A673 (cell line): ENCODE measurements around the gene BARHL1. TPM values are rescaled to one million over a fixed set of nuclear protein-coding genes. Genes with fewer than 3 reads are reported as not detected.

Experiments used
- BruUV-seq: library from RNA; stranded (reverse); fragments of 400-500 nt; replicated peaks from 2 replicates; lab custom pipeline; 2021; lab: Mats Ljungman, UMichigan
- CTCF ChIA-PET: fragments of 300-600 bp; sonication (Branson Sonifier 250); formaldehyde crosslinking; loops from one replicate; lab custom pipeline; 2022; ENCODE audit warnings: antibody characterized with exemption; lab: Charles Lee
- POLR2A ChIA-PET: fragments of 300-600 bp; sonication (Branson Sonifier 250); formaldehyde crosslinking; loops from one replicate; lab custom pipeline; 2022; ENCODE audit warnings: antibody characterized with exemption; ENCODE audit not compliant: low non-redundant PET; lab: Charles Lee
- DNase-seq: peaks from one replicate; pipeline ENCODE4 v3.0.0-alpha.2; 2015; ENCODE audit warnings: low spot score
- H3K27ac ChIP-seq: fragments of 200-600 bp; sonication (generic); 2 replicates; pipeline ENCODE4 v1.5.1; 2016; ENCODE audit warnings: mixed run types, low read depth, mild to moderate bottlenecking, mixed read lengths, antibody characterized with exemption, low read length; ENCODE audit not compliant: poor library complexity, severe bottlenecking
- H3K27me3 ChIP-seq: fragments of 200-600 bp; sonication (generic); replicated peaks from 2 replicates; pipeline ENCODE4 v1.6.1; 2017; ENCODE audit warnings: mixed run types, low read depth, mild to moderate bottlenecking, mixed read lengths, antibody characterized with exemption, low read length; ENCODE audit not compliant: insufficient read depth, poor library complexity
- H3K36me3 ChIP-seq: fragments of 200-600 bp; sonication (generic); 2 replicates; pipeline ENCODE4 v1.6.1; 2016; ENCODE audit warnings: mixed run types, mild to moderate bottlenecking, mixed read lengths, antibody characterized with exemption, low read length; ENCODE audit not compliant: insufficient read depth, poor library complexity, severe bottlenecking
- H3K4me1 ChIP-seq: fragments of 200-600 bp; sonication (generic); 2 replicates; pipeline ENCODE4 v1.6.1; 2017; ENCODE audit warnings: mixed run types, mild to moderate bottlenecking, mixed read lengths, antibody characterized with exemption, low read length; ENCODE audit not compliant: insufficient read depth, poor library complexity, severe bottlenecking
- H3K4me3 ChIP-seq: fragments of 200-600 bp; sonication (generic); 2 replicates; pipeline ENCODE4 v1.5.1; 2016; ENCODE audit warnings: low read depth, mixed run types, mild to moderate bottlenecking, mixed read lengths, low read length; ENCODE audit not compliant: poor library complexity, severe bottlenecking
- H3K9me3 ChIP-seq: fragments of 200-600 bp; sonication (generic); 2 replicates; pipeline ENCODE4 v1.6.1; 2016; ENCODE audit warnings: mixed run types, low read depth, mild to moderate bottlenecking, mixed read lengths, antibody characterized with exemption, low read length; ENCODE audit not compliant: poor library complexity, severe bottlenecking
- EZH2 ChIP-seq: fragments of 200-600 bp; sonication (generic); IDR thresholded peaks from 2 replicates; pipeline ENCODE4 v1.6.1; 2017; ENCODE audit warnings: borderline replicate concordance, low read depth, mild to moderate bottlenecking, mixed read lengths, antibody characterized with exemption, low read length; ENCODE audit not compliant: poor library complexity, severe bottlenecking
- intact Hi-C: fragments of 100-400 bp; cut with micrococcal nuclease; formaldehyde crosslinking; loops from one replicate; pipeline ENCODE4 v1.10.0; 2022; ENCODE audit not compliant: unreplicated experiment
- total RNA-seq: library from RNA; stranded (reverse); gene quantifications from 2 replicates; pipeline ENCODE4 v1.2.3, GENCODE V29; 2021
- TF ChIP-seq, protein P1 (sequence below): fragments of 300-800, 200-600 bp; sonication (generic); conservative IDR thresholded peaks from 2 replicates; pipeline ENCODE4 v1.5.1; 2017; ENCODE audit warnings: low read depth, mild to moderate bottlenecking, antibody characterized with exemption, low read length, moderate library complexity, mixed read lengths

The BARHL1 gene
- total RNA-seq, 1 experiment from 2014 or later: not detected

DNA sequence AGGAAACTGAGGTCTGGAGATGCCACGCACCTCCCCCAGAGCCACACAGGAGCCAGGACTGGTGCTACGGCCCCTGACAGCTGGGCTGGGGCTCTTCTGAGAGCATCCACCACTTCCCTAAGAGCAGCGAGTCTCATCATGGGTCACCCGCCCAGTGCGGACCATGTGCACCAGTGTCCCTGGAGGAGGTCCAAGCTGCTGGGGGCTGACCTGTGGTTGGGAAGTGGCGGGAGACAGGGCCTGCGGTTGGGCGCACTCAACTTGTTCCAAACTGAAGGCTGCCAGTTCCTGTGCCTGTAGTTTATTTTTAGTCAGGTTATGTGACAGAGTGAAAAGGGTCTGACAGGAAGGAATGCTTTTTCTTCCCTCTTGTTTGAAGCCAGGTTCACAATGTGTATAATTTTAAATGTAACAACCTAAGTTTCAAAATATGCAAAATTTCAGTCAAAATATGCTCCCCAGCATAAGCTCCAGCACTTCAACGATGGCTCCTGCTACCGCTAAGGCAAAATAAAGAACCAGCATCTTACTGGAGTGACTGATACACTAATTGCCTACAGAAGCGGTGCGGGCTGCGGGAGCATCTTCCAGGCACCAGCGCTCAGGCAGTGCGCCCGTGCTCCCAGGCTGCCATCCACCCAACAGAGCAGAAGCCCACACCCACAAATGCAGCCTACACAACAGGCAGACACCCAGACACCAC, 14.8 kb downstream of the BARHL1 start:
- TF ChIP-seq EZH2: no peak
- TF ChIP-seq, protein P1, sequence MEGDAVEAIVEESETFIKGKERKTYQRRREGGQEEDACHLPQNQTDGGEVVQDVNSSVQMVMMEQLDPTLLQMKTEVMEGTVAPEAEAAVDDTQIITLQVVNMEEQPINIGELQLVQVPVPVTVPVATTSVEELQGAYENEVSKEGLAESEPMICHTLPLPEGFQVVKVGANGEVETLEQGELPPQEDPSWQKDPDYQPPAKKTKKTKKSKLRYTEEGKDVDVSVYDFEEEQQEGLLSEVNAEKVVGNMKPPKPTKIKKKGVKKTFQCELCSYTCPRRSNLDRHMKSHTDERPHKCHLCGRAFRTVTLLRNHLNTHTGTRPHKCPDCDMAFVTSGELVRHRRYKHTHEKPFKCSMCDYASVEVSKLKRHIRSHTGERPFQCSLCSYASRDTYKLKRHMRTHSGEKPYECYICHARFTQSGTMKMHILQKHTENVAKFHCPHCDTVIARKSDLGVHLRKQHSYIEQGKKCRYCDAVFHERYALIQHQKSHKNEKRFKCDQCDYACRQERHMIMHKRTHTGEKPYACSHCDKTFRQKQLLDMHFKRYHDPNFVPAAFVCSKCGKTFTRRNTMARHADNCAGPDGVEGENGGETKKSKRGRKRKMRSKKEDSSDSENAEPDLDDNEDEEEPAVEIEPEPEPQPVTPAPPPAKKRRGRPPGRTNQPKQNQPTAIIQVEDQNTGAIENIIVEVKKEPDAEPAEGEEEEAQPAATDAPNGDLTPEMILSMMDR: no peak
- no peaks in the 10 kb centered on the region for H3K9me3 ChIP-seq
- no TSS peak for BruUV-seq
- POLR2A ChIA-PET: no interaction called here
- H3K27ac ChIP-seq: no peak overlapping the region
- intact Hi-C loops: no loop called here
- CTCF ChIA-PET: no interaction called here
- no peak for DNase-seq
- no peaks in the 10 kb centered on the region for H3K4me1 ChIP-seq
- peaks cover 9% of the 10 kb centered on the region for H3K36me3 ChIP-seq
- peaks cover 2% of the 10 kb centered on the region for H3K27me3 ChIP-seq
- H3K4me3 ChIP-seq: no peak overlapping the region

DNA sequence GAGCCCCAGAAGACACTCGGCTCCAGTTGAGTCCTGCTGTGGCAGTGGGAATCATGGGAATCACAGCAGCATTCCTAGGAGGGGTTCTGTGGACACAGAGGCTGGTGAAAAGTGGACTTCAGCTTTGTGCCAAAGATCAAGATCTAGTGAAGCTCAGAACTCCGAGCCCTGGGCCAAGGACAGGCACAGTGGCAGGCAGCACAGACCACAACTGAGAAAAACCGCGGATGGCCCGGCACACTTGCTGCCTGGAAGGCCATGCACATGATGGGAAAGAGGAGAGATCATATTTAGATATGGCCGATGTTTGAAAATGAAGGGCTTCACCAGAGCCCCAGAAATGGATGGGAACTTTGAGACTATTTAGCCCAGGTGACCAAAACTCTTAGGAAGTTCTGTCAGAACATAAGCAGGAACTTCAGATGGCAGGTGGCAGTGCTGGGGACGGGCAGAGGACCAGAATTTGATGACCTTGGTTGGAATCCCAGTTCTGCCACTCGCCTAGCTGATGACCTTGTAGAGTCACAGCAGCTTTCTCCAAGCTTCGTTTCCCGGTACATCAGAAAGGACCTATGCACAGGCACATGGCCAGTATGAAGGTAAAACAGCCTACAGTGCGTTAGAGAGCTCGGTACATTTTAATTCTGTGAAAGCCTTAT, 18.0 kb downstream of the BARHL1 start:
- Histone ChIP-seq H3K27me3 (no peaks in the 10 kb centered on the region), H3K4me3 (no peak overlapping the region), H3K4me1 (no peaks in the 10 kb centered on the region), H3K27ac (no peak overlapping the region), H3K36me3 (peaks cover 8% of the 10 kb centered on the region), H3K9me3 (no peaks in the 10 kb centered on the region)
- intact Hi-C loops: no loop called here
- BruUV-seq: no TSS peak
- POLR2A ChIA-PET: no interaction called here
- DNase-seq: no peak
- CTCF ChIA-PET: no interaction called here
- TF ChIP-seq, protein P1: no peak
- no peak for TF ChIP-seq EZH2

DNA sequence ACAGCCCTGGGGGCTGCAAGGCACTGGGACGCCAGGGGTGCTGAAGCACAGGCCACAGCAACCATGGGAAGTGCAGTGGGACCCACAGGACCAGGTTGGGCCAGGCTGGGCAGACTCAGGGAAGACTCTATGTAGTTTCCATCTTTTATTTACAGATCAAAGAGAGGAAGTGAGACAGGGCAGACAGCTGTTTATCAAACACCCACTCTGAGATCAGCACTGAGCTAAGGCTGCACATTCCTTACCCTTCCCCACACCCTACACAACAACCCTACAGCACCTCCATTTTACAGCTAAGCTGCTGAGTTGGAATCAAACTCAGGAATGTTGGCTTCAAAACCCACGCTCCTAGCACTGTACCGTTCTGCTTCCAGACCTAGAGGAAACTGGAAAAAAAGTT, 19.8 kb downstream of the BARHL1 start:
- TF ChIP-seq, protein P1: no peak
- TF ChIP-seq EZH2: no peak
- no TSS peak for BruUV-seq
- H3K4me1 ChIP-seq: no peaks in the 10 kb centered on the region
- intact Hi-C loops: no loop called here
- no peak overlapping the region for H3K27ac ChIP-seq
- DNase-seq: no peak
- H3K9me3 ChIP-seq: no peaks in the 10 kb centered on the region
- ChIA-PET POLR2A (no interaction called here), CTCF (no interaction called here)
- peaks cover 8% of the 10 kb centered on the region for H3K36me3 ChIP-seq
- H3K4me3 ChIP-seq: no peak overlapping the region
- no peaks in the 10 kb centered on the region for H3K27me3 ChIP-seq
